HG03558 (cell line): ENCODE results near the gene PAM16.
A peak's percentile ranks its signal among the peaks of the same experiment; 100 is the strongest.
"Not testable (repeated sequence)": the region's sequence is repeated elsewhere in the genome, so short reads cannot be mapped to it uniquely, and the experiment has no call there.

Source experiments
- ATAC-seq: cut with Tn5 transposase; IDR thresholded peaks from one replicate; pipeline ENCODE4 v1.9.1; 2021; ENCODE audit warnings: moderate number of reproducible peaks; ENCODE audit not compliant: unreplicated experiment; ENCODE audit errors: extremely low read depth

The PAM16 gene

GRCh38 chr16:4350787-4351659, at the start of gene PAM16:
Gene PAM16 (minus strand): TSS chr16:4351321. CDS start chr16:4351234, 87 bp downstream.
- peak; percentile 78 for ATAC-seq

GRCh38 chr16:4399001-4399730, 48.0 kb upstream of the PAM16 start:
- no peak for ATAC-seq

GRCh38 chr16:4395055-4395726, 44.1 kb upstream of the PAM16 start:
- no peak for ATAC-seq

- ATAC-seq: not testable (repeated sequence)
Measured at GRCh38 chr16:4393850-4394249, 42.7 kb upstream of the PAM16 start.

GRCh38 chr16:4393240-4393600, 42.1 kb upstream of the PAM16 start:
- ATAC-seq: no peak

GRCh38 chr16:4392382-4393239, 41.5 kb upstream of the PAM16 start:
- no peak for ATAC-seq

- no peak for ATAC-seq
Measured at GRCh38 chr16:4391631-4392381, 40.7 kb upstream of the PAM16 start.

- no peak for ATAC-seq
Measured at GRCh38 chr16:4390266-4391260, 39.4 kb upstream of the PAM16 start.

- ATAC-seq: no peak
Measured at GRCh38 chr16:4389051-4389955, 38.2 kb upstream of the PAM16 start.

- no peak for ATAC-seq
Measured at GRCh38 chr16:4388271-4389021, 37.3 kb upstream of the PAM16 start.

GRCh38 chr16:4387781-4388180, 36.7 kb upstream of the PAM16 start:
- ATAC-seq: no peak

- no peak for ATAC-seq
Measured at GRCh38 chr16:4386951-4387565, 35.9 kb upstream of the PAM16 start.

GRCh38 chr16:4386451-4386805, 35.3 kb upstream of the PAM16 start:
- ATAC-seq: no peak

GRCh38 chr16:4385789-4386450, 34.8 kb upstream of the PAM16 start:
- ATAC-seq: no peak

- ATAC-seq: no peak
Measured at GRCh38 chr16:4385066-4385788, 34.1 kb upstream of the PAM16 start.
